Activated T-cell treated with anti-CD3 and anti-CD28 coated beads for 24 hours (primary cell): ENCODE results near the gene AK2.

Experiments used
- DNase-seq: peaks from one replicate; pipeline ENCODE4 v3.0.0-alpha.2; 2020; ENCODE audit warnings: low read depth

The AK2 gene

DNA sequence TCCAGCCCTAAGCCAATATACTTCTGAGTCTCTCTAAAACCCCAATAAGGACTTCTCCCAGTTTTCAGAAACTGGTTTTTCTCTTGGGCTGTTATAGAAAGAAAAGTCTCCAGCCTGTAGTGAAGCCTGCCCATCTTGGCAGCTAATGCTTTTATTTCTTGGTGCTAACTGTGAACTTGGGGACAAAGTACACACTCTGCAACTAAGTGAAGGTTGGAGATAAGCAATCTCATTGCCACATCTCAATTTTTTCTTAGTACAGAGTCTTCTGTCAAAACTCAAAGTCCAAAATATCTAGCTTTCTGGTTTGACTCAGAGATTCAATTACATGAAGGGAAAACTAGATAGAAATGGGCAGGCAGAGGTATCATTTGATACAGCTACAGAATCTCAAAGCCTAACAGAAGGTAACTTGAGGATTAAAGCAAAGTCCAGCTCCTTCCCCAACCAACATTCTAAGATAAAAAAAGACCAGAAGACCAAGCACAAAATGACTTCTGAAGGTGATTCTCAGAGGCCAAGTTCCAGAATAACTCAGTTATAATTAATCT lies 14.0 kb downstream of the AK2 start:
- no peak for DNase-seq

DNA sequence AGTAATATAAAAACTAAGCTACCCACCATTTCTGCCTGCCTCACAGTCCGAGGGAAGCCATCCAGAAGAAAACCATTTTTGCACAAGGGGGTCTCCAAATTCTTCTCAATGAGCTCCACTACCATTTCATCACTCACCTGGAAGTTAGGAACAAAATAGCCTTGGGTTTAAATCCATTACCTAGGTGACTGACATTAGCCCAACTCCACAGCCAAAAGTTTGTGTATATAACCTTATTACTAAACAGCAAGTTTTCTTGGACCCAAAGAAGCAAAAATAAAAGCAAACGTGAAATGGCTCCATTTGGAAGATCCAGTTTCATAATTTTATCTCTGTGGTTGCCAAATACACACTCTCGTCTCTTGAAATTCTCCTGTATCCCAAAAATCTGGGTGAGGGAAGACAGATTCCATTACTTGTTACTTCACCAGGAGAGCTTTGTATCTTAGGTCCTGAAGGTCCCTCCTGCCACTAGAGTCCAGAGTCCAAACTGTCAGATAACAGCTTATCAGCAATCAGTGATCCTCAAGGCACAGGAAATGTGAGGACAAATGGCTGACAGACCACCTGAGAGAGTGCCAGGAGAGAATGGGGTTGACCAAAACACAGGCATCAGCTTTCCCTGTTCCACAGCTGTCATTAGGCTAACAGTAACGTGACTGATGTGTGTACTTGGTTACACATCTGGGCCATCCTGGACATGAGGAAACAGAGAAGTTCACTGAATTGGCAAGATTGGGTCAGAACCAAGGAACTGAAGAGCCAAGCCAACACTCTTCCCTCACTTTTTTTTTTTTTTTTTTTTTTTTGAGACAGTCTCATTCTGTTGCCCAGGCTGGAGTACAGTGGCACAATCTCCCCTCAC lies 14.9 kb downstream of the AK2 start:
- no peak for DNase-seq

DNA sequence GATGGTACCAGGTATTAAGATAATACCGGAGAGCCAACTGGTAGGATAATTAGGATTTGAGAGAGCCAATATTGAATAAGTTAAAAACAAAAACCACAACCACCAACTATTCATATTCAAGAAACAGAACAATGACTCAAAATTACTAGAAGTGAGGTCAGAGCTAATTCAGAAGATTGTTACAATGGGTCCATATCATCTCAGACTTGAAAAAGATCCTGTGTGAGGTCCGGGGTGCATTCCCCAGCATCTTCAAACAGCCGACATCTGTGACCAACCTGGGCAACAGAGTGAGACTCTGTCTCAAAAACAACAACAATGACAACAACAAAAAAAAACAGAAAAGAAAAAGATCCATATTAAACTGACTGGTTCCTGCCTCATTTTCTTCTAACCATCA lies 18.6 kb downstream of the AK2 start:
- no peak for DNase-seq

GRCh38 chr1:33017175-33017574 lies 19.5 kb downstream of the AK2 start:
- DNase-seq = no peak

DNA sequence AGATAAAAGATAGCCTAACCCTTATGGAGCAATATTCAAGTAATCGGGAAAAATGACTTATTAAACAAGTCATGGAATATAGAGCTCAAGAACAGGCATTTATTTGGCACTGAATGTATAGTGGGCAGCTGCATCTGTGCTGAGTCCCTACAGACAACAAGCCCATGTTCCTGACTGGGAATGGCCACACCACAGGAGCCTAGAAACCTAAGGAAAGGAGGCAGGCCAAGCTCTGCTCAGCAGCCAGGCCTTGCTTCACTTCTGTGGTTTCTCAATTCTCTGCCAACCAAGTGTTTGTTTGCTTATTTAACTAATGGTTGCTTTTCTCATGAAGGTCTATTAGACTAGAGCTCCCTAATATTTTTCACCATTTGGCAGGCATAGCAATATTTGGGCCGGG lies 21.5 kb downstream of the AK2 start:
- DNase-seq = no peak

DNA sequence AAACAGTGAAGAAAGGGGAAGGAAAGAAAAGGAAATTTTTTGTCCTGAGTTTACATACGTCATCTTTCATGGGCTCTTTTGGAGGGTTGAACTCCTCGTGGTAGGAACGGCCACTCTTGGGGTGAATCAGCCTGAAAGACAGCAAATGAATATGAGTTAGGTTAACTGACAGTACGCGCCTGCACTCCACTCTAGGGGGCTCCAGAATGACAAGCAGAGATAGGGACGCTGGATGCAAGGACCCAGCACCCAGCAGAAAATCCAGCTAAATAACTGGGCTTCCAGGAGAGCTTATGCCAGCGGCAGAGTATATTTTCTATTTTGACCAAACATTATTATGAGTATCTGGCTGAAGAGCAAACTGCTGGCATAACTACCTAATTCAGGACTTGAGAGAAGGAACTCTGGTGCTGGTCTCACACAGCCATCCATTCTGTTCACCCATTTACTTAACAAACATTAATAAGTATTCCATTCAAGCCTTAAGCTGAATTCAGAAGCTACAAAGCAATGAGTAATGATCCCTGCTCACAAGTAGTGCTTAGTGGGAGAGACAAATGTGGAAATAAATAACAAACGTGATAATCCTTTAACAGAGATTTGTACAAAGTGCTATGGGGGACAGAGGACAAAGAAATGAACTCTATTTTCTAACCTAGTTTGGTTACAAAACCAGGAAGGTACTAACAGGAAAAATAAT lies 22.1 kb downstream of the AK2 start:
- DNase-seq = no peak

DNA sequence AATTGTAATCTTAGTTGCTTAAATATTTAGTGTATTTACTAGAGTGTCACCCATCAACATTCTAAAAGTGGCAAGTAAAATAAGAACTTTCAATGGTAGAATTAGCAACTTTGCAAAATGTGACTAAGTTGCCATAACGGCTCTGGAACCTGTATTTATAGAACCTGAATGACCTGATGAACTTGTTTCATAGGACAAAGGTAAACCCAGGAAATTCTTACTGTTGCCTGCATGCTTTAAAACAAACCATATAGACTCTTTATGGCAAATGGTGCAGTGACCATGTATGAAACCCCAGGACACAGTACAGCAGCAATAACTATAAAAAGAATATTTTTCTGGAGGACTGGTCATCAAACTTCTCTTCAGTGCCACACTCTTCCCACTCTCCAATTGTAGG lies 22.9 kb downstream of the AK2 start:
- no peak for DNase-seq

- DNase-seq = no peak
These were observed 24.5 kb downstream of the AK2 start for GRCh38 chr1:33012165-33012564.

GRCh38 chr1:33010932-33011731 lies 25.6 kb downstream of the AK2 start:
- no peak for DNase-seq

DNA sequence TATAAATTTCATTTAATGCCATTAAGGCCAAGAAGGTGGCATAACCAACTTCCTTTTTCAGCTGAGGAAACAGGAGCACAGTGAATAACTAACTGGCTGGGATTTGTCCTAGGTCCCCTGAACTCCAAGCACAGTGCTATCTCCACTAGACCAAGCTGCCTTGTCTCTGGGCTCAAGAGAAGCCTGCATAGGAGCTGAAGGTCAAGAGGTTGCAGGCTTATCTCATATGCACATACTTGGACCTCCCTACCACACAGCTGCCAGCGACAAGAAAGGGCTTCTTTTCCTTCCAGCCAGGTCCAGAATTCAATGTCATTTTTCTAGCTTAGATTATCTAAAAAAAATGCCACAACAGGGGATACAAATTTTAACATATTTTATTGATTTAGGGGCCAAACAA lies 27.1 kb downstream of the AK2 start:
- DNase-seq = no peak

- no peak for DNase-seq
These were observed 28.4 kb downstream of the AK2 start for GRCh38 chr1:33008051-33008914.

- DNase-seq = no peak
These were observed 29.3 kb downstream of the AK2 start for GRCh38 chr1:33007190-33008050.

DNA sequence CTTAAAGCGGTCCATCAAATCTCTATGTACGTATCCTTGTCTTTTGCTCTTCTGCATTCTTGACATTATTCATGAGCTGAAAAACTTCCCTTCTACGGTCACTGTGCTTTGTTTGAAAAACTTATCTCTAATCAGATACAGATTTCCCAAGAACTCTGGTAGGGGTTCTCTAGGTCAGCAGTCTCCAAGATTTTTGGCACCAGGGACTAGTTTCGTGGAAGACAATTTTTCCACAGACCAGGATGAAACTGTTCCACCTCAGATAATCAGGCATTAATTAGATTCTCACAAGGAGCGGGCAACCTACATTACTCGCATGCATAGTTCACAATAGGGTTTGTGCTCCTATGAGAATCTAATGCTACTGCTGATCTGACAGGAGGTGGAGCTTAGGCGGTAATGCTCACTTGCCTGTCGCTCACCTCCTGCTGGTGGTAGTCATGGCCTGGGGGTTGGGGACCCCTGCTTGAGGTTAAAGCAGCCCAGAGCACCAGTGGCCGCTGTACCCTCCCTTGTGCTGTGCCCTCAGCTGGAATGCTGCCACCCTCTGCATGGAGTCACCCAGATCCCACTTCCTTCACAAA lies 30.8 kb downstream of the AK2 start:
- DNase-seq = no peak

- DNase-seq = no peak
These were observed 31.4 kb downstream of the AK2 start for GRCh38 chr1:33005117-33005837.

DNA sequence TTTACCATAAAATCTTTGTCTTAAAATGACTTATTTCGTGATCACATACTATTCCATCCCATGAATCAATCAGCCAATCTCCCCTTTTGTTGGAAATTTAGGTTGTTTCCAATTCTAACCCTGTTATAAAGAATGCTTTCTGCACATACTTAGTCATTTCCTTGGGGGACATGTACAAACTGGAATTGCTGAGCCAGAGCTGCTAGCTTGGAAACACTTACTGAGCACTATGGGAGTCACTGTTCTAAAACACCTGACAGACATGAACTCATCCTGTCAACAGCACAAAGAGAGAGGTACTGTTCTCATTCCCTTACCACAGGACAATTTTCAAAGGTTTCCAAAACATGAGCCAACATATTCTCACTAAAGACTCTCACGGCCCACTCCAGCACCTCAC lies 32.1 kb downstream of the AK2 start:
- no peak for DNase-seq

DNA sequence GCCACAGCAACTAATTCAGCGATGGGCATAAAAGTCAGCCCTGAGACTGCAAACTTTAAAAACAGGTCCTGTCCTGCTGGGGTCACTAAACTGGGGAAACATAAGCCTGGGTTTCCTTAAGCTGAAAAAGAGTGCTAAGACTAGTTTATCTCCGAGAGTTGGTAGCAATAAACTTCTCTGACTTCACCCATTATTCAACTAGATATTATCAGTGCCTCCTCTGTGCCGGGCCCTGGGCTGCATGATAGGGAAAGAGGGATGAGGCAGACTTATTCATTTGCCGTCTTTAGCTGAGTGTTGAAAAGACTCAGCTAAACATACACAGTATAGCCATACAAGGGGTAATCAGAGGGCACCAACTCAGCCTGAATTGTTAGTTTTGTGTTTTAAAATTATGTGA lies 33.0 kb downstream of the AK2 start:
- no peak for DNase-seq

GRCh38 chr1:33002006-33002405 lies 34.7 kb downstream of the AK2 start:
- no peak for DNase-seq

DNA sequence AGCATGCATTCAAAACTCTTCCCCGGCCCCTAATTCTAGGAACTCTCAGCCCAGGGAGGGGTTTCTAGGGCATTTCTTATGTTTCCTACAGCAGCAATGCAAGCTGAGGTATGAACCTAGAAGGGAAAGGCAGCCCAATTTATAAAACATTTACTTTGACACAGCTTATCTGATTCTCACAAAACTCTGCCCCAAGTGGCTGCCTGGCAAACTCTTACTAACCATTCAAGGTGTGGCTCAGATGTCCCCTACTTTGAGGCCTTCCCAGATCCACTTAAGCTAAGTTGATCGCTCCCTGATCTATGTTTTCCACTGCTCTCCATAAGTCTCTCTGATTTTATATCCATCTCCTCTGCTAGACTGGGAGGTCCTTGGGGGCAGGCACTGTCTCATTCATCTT lies 35.4 kb downstream of the AK2 start:
- DNase-seq = no peak

GRCh38 chr1:33000427-33001026 lies 36.2 kb downstream of the AK2 start:
- DNase-seq = no peak
